ENCODE data around the gene RAPH1.

The RAPH1 gene

GRCh38 chr2:203535078-203535783 lies at the start of gene RAPH1:
Gene RAPH1 (minus strand): TSS chr2:203535301. CDS start chr2:203495353, 39,948 bp downstream.
- DNase-seq: no peak

- no peak for DNase-seq
These were observed 49.7 kb upstream of the RAPH1 start for GRCh38 chr2:203584784-203585183.

- DNase-seq: no peak
These were observed 48.6 kb upstream of the RAPH1 start for GRCh38 chr2:203583701-203584100.

GRCh38 chr2:203583084-203583695 lies 48.1 kb upstream of the RAPH1 start:
- no peak for DNase-seq

GRCh38 chr2:203582468-203582867 lies 47.4 kb upstream of the RAPH1 start:
- no peak for DNase-seq

GRCh38 chr2:203580844-203581243 lies 45.7 kb upstream of the RAPH1 start:
- no peak for DNase-seq

- DNase-seq: no peak
These were observed 44.6 kb upstream of the RAPH1 start for GRCh38 chr2:203579730-203580129.

- no peak for DNase-seq
These were observed 43.9 kb upstream of the RAPH1 start for GRCh38 chr2:203578759-203579643.

- no peak for DNase-seq
These were observed 39.7 kb upstream of the RAPH1 start for GRCh38 chr2:203574824-203575223.

GRCh38 chr2:203572316-203572715 lies 37.2 kb upstream of the RAPH1 start:
- DNase-seq: no peak

GRCh38 chr2:203569677-203570316 lies 34.7 kb upstream of the RAPH1 start:
- DNase-seq: no peak

- DNase-seq: no peak
These were observed 32.6 kb upstream of the RAPH1 start for GRCh38 chr2:203567691-203568090.

- DNase-seq: no peak
These were observed 31.1 kb upstream of the RAPH1 start for GRCh38 chr2:203566161-203566560.

- DNase-seq: no peak
These were observed 30.0 kb upstream of the RAPH1 start for GRCh38 chr2:203565076-203565475.

- no peak for DNase-seq
These were observed 27.2 kb upstream of the RAPH1 start for GRCh38 chr2:203562268-203562667.

- no peak for DNase-seq
These were observed 24.5 kb upstream of the RAPH1 start for GRCh38 chr2:203559641-203560040.

- DNase-seq: no peak
These were observed 18.7 kb upstream of the RAPH1 start for GRCh38 chr2:203553784-203554183.

- DNase-seq: no peak
These were observed 16.7 kb upstream of the RAPH1 start for GRCh38 chr2:203551778-203552177.

- DNase-seq: no peak
These were observed 15.2 kb upstream of the RAPH1 start for GRCh38 chr2:203550266-203550665.

- DNase-seq: no peak
These were observed 14.3 kb upstream of the RAPH1 start for GRCh38 chr2:203549406-203549805.

- DNase-seq: no peak
These were observed 13.8 kb upstream of the RAPH1 start for GRCh38 chr2:203548887-203549286.

- DNase-seq: no peak
These were observed 12.3 kb upstream of the RAPH1 start for GRCh38 chr2:203547356-203547755.

- DNase-seq: no peak
These were observed 9.3 kb upstream of the RAPH1 start for GRCh38 chr2:203544402-203544801.

Measured in SIG-M5 (cell line).